ENCODE measurements around the gene CLMN. TPM values are rescaled to one million over a fixed set of nuclear protein-coding genes. Genes with fewer than 3 reads are reported as not detected.

Gene CLMN
- total RNA-seq, 4 donors from 2014 or later = 3.8 to 10.0 (median 5.3) TPM

- 1 to 6% methylated on average over 8 of the region's 48 CpGs for WGBS, 2 donors (ENCODE audit: low coverage in 1 of 2)
Measured at GRCh38 chr14:95156161-95157047, 163.3 kb downstream of the CLMN start.

GRCh38 chr14:95155045-95155444, 164.7 kb downstream of the CLMN start:
- WGBS, 2 donors (ENCODE audit: low coverage in 1 of 2) = 79 to 93% methylated on average over 10 to 12 of the region's 12 CpGs

More at GRCh38 chr14:95156161-95157047, 163.3 kb downstream of the CLMN start:
- Histone ChIP-seq H3K4me1 (peaks cover 5 to 61% (median 15%) of the 10 kb centered on the region in 3 donors), H3K27me3 (no peaks in the 10 kb centered on the region), H3K27ac (peak overlapping the region; percentile 80 to 97 (median 92)), H3K36me3 (no peaks in the 10 kb centered on the region), H3K9me3 (no peaks in the 10 kb centered on the region), H3K4me3 (peak overlapping the region; percentile 62 to 91)
- no peak for TF ChIP-seq POLR2A (IDR thresholded peaks at IDR 0.05)
- TF ChIP-seq POLR2AphosphoS5 (IDR thresholded peaks at IDR 0.05) = no peak
- TF ChIP-seq EP300 (IDR thresholded peaks at IDR 0.05) = no peak
- TF ChIP-seq CTCF (IDR thresholded peaks at IDR 0.05) = no peak
- ATAC-seq = peak; percentile 34

GRCh38 chr14:95153866-95154265, 165.8 kb downstream of the CLMN start:
- WGBS, 2 donors (ENCODE audit: low coverage in 1 of 2) = 36 to 51% methylated on average over 4 of the region's 4 CpGs
- H3K4me3 ChIP-seq = no peak overlapping the region
- H3K4me1 ChIP-seq = peaks cover 12 to 82% (median 26%) of the 10 kb centered on the region in 3 donors
- no peaks in the 10 kb centered on the region for H3K9me3 ChIP-seq
- H3K36me3 ChIP-seq = no peaks in the 10 kb centered on the region
- no peak for ATAC-seq
- H3K27me3 ChIP-seq = no peaks in the 10 kb centered on the region
- H3K27ac ChIP-seq = peak overlapping the region in 2 of 4 donors; percentile 11 to 35
- TF ChIP-seq EP300 (IDR thresholded peaks at IDR 0.05) (no peak), POLR2A (IDR thresholded peaks at IDR 0.05) (no peak), CTCF (IDR thresholded peaks at IDR 0.05) (no peak), POLR2AphosphoS5 (IDR thresholded peaks at IDR 0.05) (no peak)

More at GRCh38 chr14:95155045-95155444, 164.7 kb downstream of the CLMN start:
- peak overlapping the region in 1 of 2 donors; percentile 62 for H3K4me3 ChIP-seq
- no peaks in the 10 kb centered on the region for H3K36me3 ChIP-seq
- TF ChIP-seq CTCF (IDR thresholded peaks at IDR 0.05) (no peak), EP300 (IDR thresholded peaks at IDR 0.05) (no peak), POLR2A (IDR thresholded peaks at IDR 0.05) (no peak), POLR2AphosphoS5 (IDR thresholded peaks at IDR 0.05) (no peak)
- no peaks in the 10 kb centered on the region for H3K9me3 ChIP-seq
- no peaks in the 10 kb centered on the region for H3K27me3 ChIP-seq
- H3K27ac ChIP-seq = peak overlapping the region in 3 of 4 donors; percentile 13 to 87 (median 20)
- no peak for ATAC-seq
- H3K4me1 ChIP-seq = peaks cover 7 to 75% (median 22%) of the 10 kb centered on the region in 3 donors

GRCh38 chr14:95151561-95151960, 168.1 kb downstream of the CLMN start:
- Histone ChIP-seq H3K4me3 (no peak overlapping the region), H3K27me3 (no peaks in the 10 kb centered on the region), H3K36me3 (no peaks in the 10 kb centered on the region), H3K4me1 (peaks cover 20 to 94% (median 29%) of the 10 kb centered on the region in 3 donors), H3K27ac (peak overlapping the region in 3 of 4 donors; percentile 43 to 46 (median 45)), H3K9me3 (no peaks in the 10 kb centered on the region)
- no peak for ATAC-seq
- TF ChIP-seq POLR2AphosphoS5 (IDR thresholded peaks at IDR 0.05) (no peak), CTCF (IDR thresholded peaks at IDR 0.05) (no peak), POLR2A (IDR thresholded peaks at IDR 0.05) (no peak), EP300 (IDR thresholded peaks at IDR 0.05) (no peak)
- 51 to 60% methylated on average over 7 to 8 of the region's 8 CpGs for WGBS, 2 donors (ENCODE audit: low coverage in 1 of 2)

All from gastroesophageal sphincter (tissue), 4 donors.